ENCODE measurements around the gene ACOT7. TPM values are rescaled to one million over a fixed set of nuclear protein-coding genes. Genes with fewer than 3 reads are reported as not detected.

Gene ACOT7
- total and polyA plus RNA-seq, 2 experiments from 2014 or later, result 167 to 169 TPM

GRCh38 chr1:6419804-6420453 is 26.4 kb upstream of the ACOT7 start, which contains the start of gene HES2 (continued):
- TF ChIP-seq POLR2AphosphoS5 (IDR thresholded peaks at IDR 0.05; ENCODE audit: low read depth) (0 out of 2 replicates have a peak, but pooled peaks have one; percentile 15), CREB1 (CRISPR knock-in tag; IDR thresholded peaks at IDR 0.05; ENCODE audit: low read depth) (no peak), ZNF331 (CRISPR knock-in tag; IDR thresholded peaks at IDR 0.05; ENCODE audit: low read depth) (no peak), ETS1 (IDR thresholded peaks at IDR 0.05) (no peak), EZH2 (IDR thresholded peaks at IDR 0.05; ENCODE audit: low read depth, unreplicated experiment) (peak; percentile 58), STAT1 (IDR thresholded peaks at IDR 0.05; ENCODE audit: unreplicated experiment) (no peak), REST (IDR thresholded peaks at IDR 0.05; ENCODE audit: unreplicated experiment) (no peak)

- Histone ChIP-seq H3K4me3 (peak overlapping the region; percentile 65), H3K27me3 (ENCODE audit: insufficient read depth) (peaks cover 99% of the 10 kb centered on the region), H3K36me3 (ENCODE audit: insufficient read depth) (no peaks in the 10 kb centered on the region), H4K20me1 (replicated peaks; ENCODE audit: insufficient read depth) (peaks cover 8% of the 10 kb centered on the region; the same call in 1 of the 2 replicates), H3F3A (replicated peaks; ENCODE audit: low read depth) (peaks cover 25% of the 10 kb centered on the region), H2AFZ (peak overlapping the region; percentile 83), H3K79me2 (replicated peaks; ENCODE audit: insufficient read depth) (no peaks in the 10 kb centered on the region), H3K4me2 (peak overlapping the region; percentile 85), H3K27ac (ENCODE audit: low read depth) (no peak overlapping the region), H3K9me2 (ENCODE audit: insufficient read depth) (no peaks in the 10 kb centered on the region), H3K4me1 (ENCODE audit: insufficient read depth) (peaks cover 19% of the 10 kb centered on the region)
- peak; percentile 35 for ATAC-seq
- Mint-ChIP-seq H3K27me3 (ENCODE audit: insufficient read depth, low read depth, poor library complexity) (peaks cover 95% of the 10 kb centered on the region), H3K4me3 (peak overlapping the region; percentile 65; the same call in 2 of the 3 replicates), H3K27ac (no peak overlapping the region), H3K4me1 (peaks cover 14% of the 10 kb centered on the region), H3K9me3 (no peaks in the 10 kb centered on the region), H3K36me3 (ENCODE audit: low read depth) (no peaks in the 10 kb centered on the region)
- TF ChIP-seq ETS1 (IDR thresholded peaks at IDR 0.05) (no peak), STAT1 (IDR thresholded peaks at IDR 0.05; ENCODE audit: unreplicated experiment) (no peak), JUNB (IDR thresholded peaks at IDR 0.05; ENCODE audit: unreplicated experiment) (no peak), ZNF462 (CRISPR knock-in tag; IDR thresholded peaks at IDR 0.05) (no peak), NANOG (IDR thresholded peaks at IDR 0.05; ENCODE audit: borderline replicate concordance) (no peak)
- DNase-seq (ENCODE audit: low spot score), result peak; percentile 84
Observed at GRCh38 chr1:6419397-6419803, 25.8 kb upstream of the ACOT7 start.

Data from GM23338 (cell line).